Subcutaneous preadipocyte (primary cell): ENCODE measurements around the gene TICAM1. TPM values are rescaled to one million over a fixed set of nuclear protein-coding genes. Genes with fewer than 3 reads are reported as not detected.

Experiments
- small RNA-seq: library from RNA; depleted of rRNA; stranded (forward); fragments of <200 nt; gene quantifications from one replicate; pipeline ENCODE3, GENCODE V24; 2012
- total RNA-seq: library from RNA; depleted of rRNA; stranded (reverse); fragments of >200 nt; gene quantifications from 2 replicates; pipeline ENCODE4 v1.2.3, GENCODE V29; 2012

Gene TICAM1
- 3.7 and 4.3 TPM in 2 replicates for total RNA-seq

GRCh38 chr19:4831304-4831978 is at the start of gene TICAM1:
TICAM1 (minus strand) TSS chr19:4831712; CDS start chr19:4818377, 13,335 bp downstream.

GRCh38 chr19:4867534-4868285 is 36.2 kb upstream of the TICAM1 start, which contains the start of gene PLIN3:
PLIN3 (minus strand) TSS chr19:4867667; CDS start chr19:4861394, 6,273 bp downstream.

GRCh38 chr19:4791183-4792018 is 40.1 kb downstream of the TICAM1 start, which contains the start of gene FEM1A:
FEM1A (plus strand) TSS chr19:4791734; CDS start chr19:4791855, 121 bp downstream.

Small RNA genes lying within 50 kb of the gene (small RNA-seq; reads per million reads assigned to genes)
- gene MIR7-3: 0.08 reads per million

Other genes with a start within 250 kb of the TICAM1 start
- 1.8 and 3.9 TPM in 2 replicates for gene TNFAIP8L1, start 192.2 kb downstream of the TICAM1 start, total RNA-seq
- 160 and 191 TPM in 2 replicates for gene MYDGF, start 161.4 kb downstream of the TICAM1 start, total RNA-seq
- gene DPP9, start 107.9 kb downstream of the TICAM1 start, total RNA-seq: 44.8 and 58.6 TPM in 2 replicates
- 9.2 and 13.9 TPM in 2 replicates for gene FEM1A, start 40.0 kb downstream of the TICAM1 start, total RNA-seq
- 287 and 391 TPM in 2 replicates for gene PLIN3, start 36.0 kb upstream of the TICAM1 start, total RNA-seq
- gene ARRDC5, start 71.2 kb upstream of the TICAM1 start, total RNA-seq: not detected in 2 replicates
- gene UHRF1, start 77.8 kb upstream of the TICAM1 start, total RNA-seq: 26.5 and 51.8 TPM in 2 replicates
- 13.6 and 17.0 TPM in 2 replicates for gene KDM4B, start 137.4 kb upstream of the TICAM1 start, total RNA-seq